Subcutaneous adipose tissue (tissue), 4 donors: ENCODE measurements around the gene KIF26B. TPM values are rescaled to one million over a fixed set of nuclear protein-coding genes. Genes with fewer than 3 reads are reported as not detected.

ENCODE experiments used
- CTCF ChIP-seq: fragments of 450-650 bp; IDR thresholded peaks from one replicate; pipeline ENCODE4 v1.5.1; 2016; ENCODE audit warnings: low read depth, mild to moderate bottlenecking, control low read depth, antibody characterized with exemption, moderate library complexity
- total RNA-seq, 4 donors: library from RNA; depleted of rRNA; stranded (reverse); fragments of >200 nt; gene quantifications; one replicate each; pipeline ENCODE4 v1.1.0, GENCODE V29; 2016

Gene KIF26B
- total RNA-seq, 4 donors from 2014 or later, result under 0.01 to 0.16 (median under 0.01) TPM

- no peak for TF ChIP-seq CTCF
Observed at GRCh38 chr1:245279346-245279745, 124.6 kb downstream of the KIF26B start.

DNA sequence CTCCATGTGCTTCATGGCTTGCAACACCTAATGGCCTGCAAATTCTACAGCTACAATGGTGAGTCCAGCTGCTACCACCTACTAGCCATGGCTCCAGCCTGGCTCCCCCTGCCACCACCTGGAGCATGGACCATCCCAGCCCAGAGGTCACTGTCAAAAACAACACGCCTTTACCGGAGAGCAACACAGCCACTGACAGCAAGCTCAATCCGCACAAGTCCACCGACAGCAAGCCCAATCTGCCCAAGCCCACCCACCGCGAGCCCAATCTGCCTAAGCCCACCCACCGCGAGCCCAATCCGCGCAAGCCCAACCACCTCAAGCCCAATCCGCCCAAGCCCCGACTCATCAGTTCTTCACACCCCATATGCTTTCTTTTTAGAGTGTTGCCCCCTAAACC is 128.2 kb downstream of the KIF26B start:
- TF ChIP-seq CTCF, result no peak

GRCh38 chr1:245285168-245285567 is 130.4 kb downstream of the KIF26B start:
- TF ChIP-seq CTCF, result no peak

GRCh38 chr1:245288796-245289195 is 134.0 kb downstream of the KIF26B start:
- TF ChIP-seq CTCF, result no peak

GRCh38 chr1:245290836-245291235 is 136.1 kb downstream of the KIF26B start:
- TF ChIP-seq CTCF, result no peak

GRCh38 chr1:245291351-245291750 is 136.6 kb downstream of the KIF26B start:
- TF ChIP-seq CTCF, result no peak

GRCh38 chr1:245292141-245292540 is 137.4 kb downstream of the KIF26B start:
- TF ChIP-seq CTCF, result no peak
